ENCODE measurements around the gene LRP8. TPM values are rescaled to one million over a fixed set of nuclear protein-coding genes. Genes with fewer than 3 reads are reported as not detected.

Gene LRP8
- total RNA-seq, 1 experiment from 2014 or later: 28.6 TPM

DNA sequence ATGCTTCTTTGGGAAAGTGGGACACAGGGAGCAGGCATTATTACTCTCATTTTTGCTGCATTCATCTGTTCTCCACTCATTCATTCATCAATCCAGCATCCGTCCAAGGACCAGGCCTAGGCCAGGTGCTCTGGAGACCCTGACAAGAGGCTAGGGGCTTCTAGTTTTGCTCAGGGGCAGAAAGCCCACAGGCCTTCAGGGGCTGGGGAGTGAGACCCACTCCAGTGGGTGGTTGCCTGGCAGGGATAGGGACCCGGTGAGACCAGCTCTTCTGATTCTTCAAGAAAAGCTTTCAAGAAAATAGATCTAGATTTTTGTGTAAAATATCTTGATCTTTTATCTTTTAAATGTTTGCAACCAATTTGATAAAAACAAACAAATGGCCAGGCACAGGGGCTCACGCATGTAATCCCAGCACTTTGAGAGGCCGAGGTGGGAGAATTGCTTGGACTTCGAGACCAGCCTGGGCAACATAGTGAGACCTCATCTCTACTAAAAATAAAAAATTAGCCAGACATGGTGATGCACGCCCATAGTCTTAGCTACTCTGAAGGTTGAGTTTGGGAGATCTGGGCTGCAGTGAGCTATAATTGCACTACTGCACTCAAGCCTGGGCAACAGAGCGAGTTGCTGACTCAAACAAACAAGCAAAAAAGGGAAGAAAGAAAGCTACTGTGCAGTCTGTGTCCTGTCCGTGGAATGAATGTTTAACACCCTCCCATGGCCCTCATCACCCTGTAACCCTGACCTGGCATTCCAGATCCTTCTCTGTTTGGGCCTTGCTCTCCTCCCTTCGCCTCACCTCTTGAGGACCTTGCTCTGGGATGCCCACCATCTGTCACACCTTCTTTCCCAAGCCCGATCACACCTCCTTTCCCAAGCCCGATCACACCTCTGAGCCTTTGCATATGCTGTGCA, 17.3 kb upstream of the LRP8 start:
- no peak for TF ChIP-seq SIN3A (IDR thresholded peaks at IDR 0.05; ENCODE audit: borderline replicate concordance, insufficient read depth, low read depth, low read length)
- TF ChIP-seq, protein P1, sequence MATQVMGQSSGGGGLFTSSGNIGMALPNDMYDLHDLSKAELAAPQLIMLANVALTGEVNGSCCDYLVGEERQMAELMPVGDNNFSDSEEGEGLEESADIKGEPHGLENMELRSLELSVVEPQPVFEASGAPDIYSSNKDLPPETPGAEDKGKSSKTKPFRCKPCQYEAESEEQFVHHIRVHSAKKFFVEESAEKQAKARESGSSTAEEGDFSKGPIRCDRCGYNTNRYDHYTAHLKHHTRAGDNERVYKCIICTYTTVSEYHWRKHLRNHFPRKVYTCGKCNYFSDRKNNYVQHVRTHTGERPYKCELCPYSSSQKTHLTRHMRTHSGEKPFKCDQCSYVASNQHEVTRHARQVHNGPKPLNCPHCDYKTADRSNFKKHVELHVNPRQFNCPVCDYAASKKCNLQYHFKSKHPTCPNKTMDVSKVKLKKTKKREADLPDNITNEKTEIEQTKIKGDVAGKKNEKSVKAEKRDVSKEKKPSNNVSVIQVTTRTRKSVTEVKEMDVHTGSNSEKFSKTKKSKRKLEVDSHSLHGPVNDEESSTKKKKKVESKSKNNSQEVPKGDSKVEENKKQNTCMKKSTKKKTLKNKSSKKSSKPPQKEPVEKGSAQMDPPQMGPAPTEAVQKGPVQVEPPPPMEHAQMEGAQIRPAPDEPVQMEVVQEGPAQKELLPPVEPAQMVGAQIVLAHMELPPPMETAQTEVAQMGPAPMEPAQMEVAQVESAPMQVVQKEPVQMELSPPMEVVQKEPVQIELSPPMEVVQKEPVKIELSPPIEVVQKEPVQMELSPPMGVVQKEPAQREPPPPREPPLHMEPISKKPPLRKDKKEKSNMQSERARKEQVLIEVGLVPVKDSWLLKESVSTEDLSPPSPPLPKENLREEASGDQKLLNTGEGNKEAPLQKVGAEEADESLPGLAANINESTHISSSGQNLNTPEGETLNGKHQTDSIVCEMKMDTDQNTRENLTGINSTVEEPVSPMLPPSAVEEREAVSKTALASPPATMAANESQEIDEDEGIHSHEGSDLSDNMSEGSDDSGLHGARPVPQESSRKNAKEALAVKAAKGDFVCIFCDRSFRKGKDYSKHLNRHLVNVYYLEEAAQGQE (IDR thresholded peaks at IDR 0.05; ENCODE audit: insufficient read depth in 1 of 2, low read depth in 2 of 2, low read length in 1 of 2): no peak
- TF ChIP-seq TCF7L2 (IDR thresholded peaks at IDR 0.05; ENCODE audit: low read depth, low read length): no peak
- no peak for TF ChIP-seq POLR2AphosphoS5 (IDR thresholded peaks at IDR 0.05; ENCODE audit: low read depth, low read length)
- ChIA-PET CTCF (no interaction called here), POLR2A (no interaction called here)
- Histone ChIP-seq H3K27ac (ENCODE audit: low read length) (no peak overlapping the region), H3K4me1 (ENCODE audit: control insufficient read depth, insufficient read depth, low read length) (no peaks in the 10 kb centered on the region), H3K4me3 (ENCODE audit: low read depth in 2 of 2, low read length in 2 of 2) (no peak overlapping the region), H3K27me3 (ENCODE audit: control insufficient read depth, insufficient read depth, low read length) (no peaks in the 10 kb centered on the region), H3K9me3 (ENCODE audit: control insufficient read depth, insufficient read depth, low read depth, low read length) (no peaks in the 10 kb centered on the region), H3K36me3 (ENCODE audit: control insufficient read depth, insufficient read depth, low read length) (no peaks in the 10 kb centered on the region)
- ATAC-seq: no peak
- intact Hi-C loops (cut with micrococcal nuclease; ENCODE audit: unreplicated experiment) (no loop called here), in situ Hi-C loops (cut with HindIII; ENCODE audit: low pct_unique_long_range_greater_than_20kb, low sequenced_read_pairs) (no loop called here)
- DNase-seq (ENCODE audit: low read depth, low spot score): no peak
- BruUV-seq (replicated peaks): no TSS peak

DNA sequence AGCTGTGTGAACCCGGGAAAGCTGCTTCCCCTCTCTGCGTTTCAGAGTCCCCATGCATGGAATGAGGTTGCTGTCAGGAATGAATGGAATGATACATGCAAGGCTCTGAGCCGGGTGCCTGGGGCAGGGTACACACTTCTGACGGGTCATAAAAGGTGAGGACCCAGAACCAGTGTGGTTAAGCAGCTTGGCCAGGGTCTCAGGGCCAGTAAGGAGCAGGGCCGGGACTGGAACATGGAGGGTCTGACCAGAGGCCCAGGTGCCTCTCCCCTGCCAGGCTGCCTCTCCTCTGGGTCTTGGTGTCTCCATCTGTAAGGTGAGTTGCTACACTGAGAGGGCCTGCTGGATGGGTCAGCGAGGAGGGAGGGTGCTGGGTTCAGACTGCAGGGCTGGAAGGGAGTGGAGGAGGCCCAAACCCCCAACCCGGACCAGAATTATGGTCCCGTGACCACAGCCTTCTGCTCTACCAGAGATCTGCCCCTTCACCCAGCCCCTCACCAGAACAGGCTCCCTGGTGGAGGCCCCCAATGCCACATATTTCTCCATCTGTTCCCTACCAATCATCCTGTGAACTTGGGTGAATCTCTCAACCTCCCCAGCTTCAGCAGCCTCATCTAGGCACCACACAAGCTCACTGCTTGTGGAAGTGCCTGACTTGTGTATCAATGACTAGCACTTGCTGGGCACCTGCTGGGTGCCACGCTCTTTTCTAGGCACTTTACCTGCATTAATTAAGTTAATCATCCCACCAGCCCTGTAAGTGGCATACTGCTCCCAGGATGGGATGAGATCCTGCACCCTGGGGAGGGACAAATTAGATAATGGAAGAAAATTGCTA, 16.2 kb upstream of the LRP8 start:
- H3K4me1 ChIP-seq (ENCODE audit: control insufficient read depth, insufficient read depth, low read length): no peaks in the 10 kb centered on the region
- DNase-seq (ENCODE audit: low read depth, low spot score): no peak
- H3K27ac ChIP-seq (ENCODE audit: low read length): no peak overlapping the region
- H3K9me3 ChIP-seq (ENCODE audit: control insufficient read depth, insufficient read depth, low read depth, low read length): no peaks in the 10 kb centered on the region
- no peaks in the 10 kb centered on the region for H3K36me3 ChIP-seq (ENCODE audit: control insufficient read depth, insufficient read depth, low read length)
- TF ChIP-seq SIN3A (IDR thresholded peaks at IDR 0.05; ENCODE audit: borderline replicate concordance, insufficient read depth, low read depth, low read length): no peak
- no peak for TF ChIP-seq TCF7L2 (IDR thresholded peaks at IDR 0.05; ENCODE audit: low read depth, low read length)
- no peak for TF ChIP-seq POLR2AphosphoS5 (IDR thresholded peaks at IDR 0.05; ENCODE audit: low read depth, low read length)
- TF ChIP-seq, protein P1 (IDR thresholded peaks at IDR 0.05; ENCODE audit: insufficient read depth in 1 of 2, low read depth in 2 of 2, low read length in 1 of 2): no peak
- TF ChIP-seq, protein P2, sequence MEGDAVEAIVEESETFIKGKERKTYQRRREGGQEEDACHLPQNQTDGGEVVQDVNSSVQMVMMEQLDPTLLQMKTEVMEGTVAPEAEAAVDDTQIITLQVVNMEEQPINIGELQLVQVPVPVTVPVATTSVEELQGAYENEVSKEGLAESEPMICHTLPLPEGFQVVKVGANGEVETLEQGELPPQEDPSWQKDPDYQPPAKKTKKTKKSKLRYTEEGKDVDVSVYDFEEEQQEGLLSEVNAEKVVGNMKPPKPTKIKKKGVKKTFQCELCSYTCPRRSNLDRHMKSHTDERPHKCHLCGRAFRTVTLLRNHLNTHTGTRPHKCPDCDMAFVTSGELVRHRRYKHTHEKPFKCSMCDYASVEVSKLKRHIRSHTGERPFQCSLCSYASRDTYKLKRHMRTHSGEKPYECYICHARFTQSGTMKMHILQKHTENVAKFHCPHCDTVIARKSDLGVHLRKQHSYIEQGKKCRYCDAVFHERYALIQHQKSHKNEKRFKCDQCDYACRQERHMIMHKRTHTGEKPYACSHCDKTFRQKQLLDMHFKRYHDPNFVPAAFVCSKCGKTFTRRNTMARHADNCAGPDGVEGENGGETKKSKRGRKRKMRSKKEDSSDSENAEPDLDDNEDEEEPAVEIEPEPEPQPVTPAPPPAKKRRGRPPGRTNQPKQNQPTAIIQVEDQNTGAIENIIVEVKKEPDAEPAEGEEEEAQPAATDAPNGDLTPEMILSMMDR (IDR thresholded peaks at IDR 0.05): no peak
- H3K27me3 ChIP-seq (ENCODE audit: control insufficient read depth, insufficient read depth, low read length): no peaks in the 10 kb centered on the region
- BruUV-seq (replicated peaks): no TSS peak
- ChIA-PET POLR2A (no interaction called here), CTCF (no interaction called here)
- H3K4me3 ChIP-seq (ENCODE audit: low read depth in 2 of 2, low read length in 2 of 2): no peak overlapping the region
- intact Hi-C loops (cut with micrococcal nuclease; ENCODE audit: unreplicated experiment): no loop called here
- peak; percentile 57; the same call in 1 of the 2 replicates for ATAC-seq
- in situ Hi-C loops (cut with HindIII; ENCODE audit: low pct_unique_long_range_greater_than_20kb, low sequenced_read_pairs): no loop called here
